GM12878 (cell line): Measurements from ENCODE around the gene IVD. TPM values are rescaled to one million over a fixed set of nuclear protein-coding genes. Genes with fewer than 3 reads are reported as not detected.

Source experiments
- ATAC-seq: fragments of 200-7000 bp; cut with Tn5 transposase; 3 replicates; pipeline ENCODE4 v1.9.1; 2020; ENCODE audit warnings: mild to moderate bottlenecking, moderate library complexity
- BruUV-seq: library from RNA; stranded (reverse); fragments of 400-500 nt; replicated peaks from 2 replicates; lab custom pipeline; 2021; lab: Mats Ljungman, UMichigan
- CTCF ChIA-PET: fragments of 300-600 bp; sonication (Branson Sonifier 250); formaldehyde crosslinking; extraction: SDS; loops from one replicate; lab custom pipeline; 2021; ENCODE audit warnings: inconsistent platforms; lab: Yijun Ruan, JAX
- POLR2A ChIA-PET: fragments of 350-600 bp; formaldehyde crosslinking; extraction: SDS; loops from one replicate; lab custom pipeline; 2021; ENCODE audit warnings: inconsistent platforms; lab: Charles Lee
- RAD21 ChIA-PET: fragments of 300-600 bp; sonication (Branson Sonifier 250); formaldehyde crosslinking; loops from one replicate; lab custom pipeline; 2023; ENCODE audit warnings: antibody characterized with exemption; ENCODE audit not compliant: unreplicated experiment; lab: Charles Lee
- SMC1A ChIA-PET: fragments of 300-600 bp; sonication (Branson Sonifier 250); formaldehyde crosslinking; loops from one replicate; lab custom pipeline; 2023; ENCODE audit not compliant: unreplicated experiment, uncharacterized antibody; lab: Charles Lee
- DNase-seq: peaks from one replicate; pipeline ENCODE4 v3.0.0-alpha.2; 2011; ENCODE audit warnings: low read depth, low spot score
- FAIRE-seq: peaks from 3 replicates; lab custom pipeline; 2011; peaks lifted over from hg19 to GRCh38; lab: Jason Lieb, UNC
- H2AFZ ChIP-seq: 2 replicates; pipeline ENCODE4 v1.6.0; 2011; ENCODE audit warnings: low read depth, low read length, control low read depth; ENCODE audit not compliant: control insufficient read depth
- H3K27ac ChIP-seq: 2 replicates; pipeline ENCODE4 v1.5.1; 2011; ENCODE audit warnings: control low read depth; ENCODE audit not compliant: control insufficient read depth, insufficient read depth
- H3K27me3 ChIP-seq, 2 experiments: replicated peaks in 1 of 2; 2 replicates each; pipeline versions ENCODE4 v1.6.0 to v1.6.1; 2011; ENCODE audit warnings: low read length in 1 of 2; ENCODE audit not compliant: control insufficient read depth in 2 of 2, insufficient read depth in 2 of 2
- H3K36me3 ChIP-seq, 2 experiments: 2 replicates each; pipeline ENCODE4 v1.5.1; 2011; ENCODE audit warnings: low read length in 1 of 2; ENCODE audit not compliant: control insufficient read depth in 2 of 2, insufficient read depth in 2 of 2
- H3K4me1 ChIP-seq: 2 replicates; pipeline ENCODE4 v1.6.1; 2011; ENCODE audit warnings: mild to moderate bottlenecking, low read length, moderate library complexity, mixed read lengths; ENCODE audit not compliant: control insufficient read depth, insufficient read depth
- H3K4me2 ChIP-seq: 2 replicates; pipeline ENCODE4 v1.6.0; 2011; ENCODE audit warnings: control low read depth; ENCODE audit not compliant: control insufficient read depth, insufficient read depth
- H3K4me3 ChIP-seq: fragments of 200-600 bp; sonication (generic); 2 replicates; pipeline ENCODE4 v1.5.1; 2016
- H3K79me2 ChIP-seq: 2 replicates; pipeline ENCODE4 v1.6.0; 2011; ENCODE audit warnings: low read length; ENCODE audit not compliant: control insufficient read depth, insufficient read depth
- H3K9ac ChIP-seq: 2 replicates; pipeline ENCODE4 v1.8.0; 2011; ENCODE audit warnings: low read length, control low read depth, mixed read lengths; ENCODE audit not compliant: control insufficient read depth, insufficient read depth
- H3K9me3 ChIP-seq: replicated peaks from 3 replicates; pipeline ENCODE4 v1.5.1; 2011; ENCODE audit warnings: mild to moderate bottlenecking, low read length; ENCODE audit not compliant: control insufficient read depth, insufficient read depth
- H4K20me1 ChIP-seq: 2 replicates; pipeline ENCODE4 v1.6.0; 2011; ENCODE audit not compliant: control insufficient read depth, insufficient read depth
- KLF5 ChIP-seq: fragments of 450-650 bp; IDR thresholded peaks from 2 replicates; pipeline ENCODE4 v1.6.1; 2014; ENCODE audit warnings: mild to moderate bottlenecking; ENCODE audit not compliant: partially characterized antibody
- MXI1 ChIP-seq: fragments of 150-350 bp; IDR thresholded peaks from 2 replicates; pipeline ENCODE4 v1.6.1; 2011; ENCODE audit warnings: low read depth, mild to moderate bottlenecking, inconsistent platforms, low read length, improper control_type of control experiment
- SMC3 ChIP-seq: IDR thresholded peaks from 2 replicates; pipeline ENCODE4 v1.6.1; 2011; ENCODE audit warnings: low read length, improper control_type of control experiment, borderline replicate concordance
- TAF1 ChIP-seq: IDR thresholded peaks from 2 replicates; pipeline ENCODE4 v1.6.1; 2011; ENCODE audit warnings: mild to moderate bottlenecking, low read depth, low read length, borderline replicate concordance
- ZNF217 ChIP-seq: fragments of 450-650 bp; IDR thresholded peaks from 2 replicates; pipeline ENCODE4 v1.6.1; 2017; ENCODE audit warnings: antibody characterized with exemption, mild to moderate bottlenecking
- WGBS: methylation state at CpG from one replicate; pipeline ENCODE4 v1.1.6; 2016; ENCODE audit warnings: low lambda C conversion rate; ENCODE audit not compliant: insufficient replicate concordance, insufficient coverage; ENCODE audit errors: missing lambda C conversion rate; 5-methylcytosine and 5-hydroxymethylcytosine counted together
- in situ Hi-C: fragments of 300-500 bp; cut with MboI; formaldehyde crosslinking; loops from 9 replicates; pipeline ENCODE4 v1.14.3; 2018; ENCODE audit warnings: mixed read lengths
- intact Hi-C: fragments of 100-400 bp; cut with micrococcal nuclease; formaldehyde crosslinking; loops from one replicate; pipeline ENCODE4 v1.14.2; 2022; ENCODE audit not compliant: unreplicated experiment
- polyA plus RNA-seq, 11 experiments: library from polyadenylated mRNA; depleted of rRNA in 4 of 11; unstranded in 6 of 11; stranded (reverse) in 5 of 11; fragments of >200 nt; fragmentation: Nextera tagmentation in 4 of 11; fragmentation: Illumina TruSeq in 1 of 11; extraction: Ambion mirVana in 4 of 11; extraction: Trizol in 1 of 11; gene quantifications; 1 replicate in 1 of 11; 2 replicates in 10 of 11; pipeline versions ENCODE4 v1.2.1 to v1.2.3, GENCODE V29; 2011 to 2016; ENCODE audit warnings: inconsistent platforms in 2 of 11, missing spikeins in 2 of 11, low read depth in 1 of 11
- total RNA-seq, 4 experiments: library from RNA; depleted of rRNA in 3 of 4; stranded (reverse); fragments of >200 nt in 3 of 4; fragmentation: Illumina TruSeq in 1 of 4; extraction: Trizol in 1 of 4; gene quantifications; 2 replicates each; pipeline versions ENCODE4 v1.2.1 to v1.2.3, GENCODE V29; 2013 to 2021
- TF ChIP-seq, protein P1 (sequence below): fragments of 450-650 bp; IDR thresholded peaks from 2 replicates; pipeline ENCODE4 v1.6.1; 2018; ENCODE audit warnings: mild to moderate bottlenecking, low read depth, moderate library complexity; ENCODE audit not compliant: partially characterized antibody

IVD gene
- total and polyA plus RNA-seq, 10 of the 15 experiments (the other 5 are each of a cell fraction or from before 2014, with no cell fraction given), result 5.3 to 59.8 (median 45.7) TPM

DNA sequence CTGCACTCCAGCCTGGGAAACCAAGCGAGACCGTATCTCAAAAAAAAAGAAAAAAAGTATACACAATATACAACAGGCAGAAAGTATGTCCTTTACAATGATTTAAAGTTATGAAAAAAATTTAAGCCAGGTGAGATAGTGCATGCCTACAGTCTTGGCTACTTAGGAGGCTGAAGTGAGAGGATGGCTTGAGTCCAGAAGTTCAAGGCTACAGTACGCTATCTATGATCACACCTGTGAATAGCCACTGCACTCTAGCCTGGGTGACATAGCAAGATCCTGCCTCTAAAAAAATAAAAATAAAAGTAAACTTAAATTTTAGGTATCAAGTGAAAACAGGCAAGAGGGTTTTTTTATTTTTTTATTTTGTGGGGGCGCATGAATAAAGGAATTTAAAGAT is 26.2 kb upstream of the IVD start:
- intact Hi-C loops, result no loop called here
- no peak overlapping the region for H3K27ac ChIP-seq
- in situ Hi-C loops, result no loop called here
- H2AFZ ChIP-seq, result no peak overlapping the region
- no peaks in the 10 kb centered on the region for H3K9me3 ChIP-seq
- no peak for DNase-seq
- TF ChIP-seq TAF1 (no peak), ZNF217 (no peak), KLF5 (no peak), MXI1 (no peak), SMC3 (no peak)
- TF ChIP-seq, protein P1, sequence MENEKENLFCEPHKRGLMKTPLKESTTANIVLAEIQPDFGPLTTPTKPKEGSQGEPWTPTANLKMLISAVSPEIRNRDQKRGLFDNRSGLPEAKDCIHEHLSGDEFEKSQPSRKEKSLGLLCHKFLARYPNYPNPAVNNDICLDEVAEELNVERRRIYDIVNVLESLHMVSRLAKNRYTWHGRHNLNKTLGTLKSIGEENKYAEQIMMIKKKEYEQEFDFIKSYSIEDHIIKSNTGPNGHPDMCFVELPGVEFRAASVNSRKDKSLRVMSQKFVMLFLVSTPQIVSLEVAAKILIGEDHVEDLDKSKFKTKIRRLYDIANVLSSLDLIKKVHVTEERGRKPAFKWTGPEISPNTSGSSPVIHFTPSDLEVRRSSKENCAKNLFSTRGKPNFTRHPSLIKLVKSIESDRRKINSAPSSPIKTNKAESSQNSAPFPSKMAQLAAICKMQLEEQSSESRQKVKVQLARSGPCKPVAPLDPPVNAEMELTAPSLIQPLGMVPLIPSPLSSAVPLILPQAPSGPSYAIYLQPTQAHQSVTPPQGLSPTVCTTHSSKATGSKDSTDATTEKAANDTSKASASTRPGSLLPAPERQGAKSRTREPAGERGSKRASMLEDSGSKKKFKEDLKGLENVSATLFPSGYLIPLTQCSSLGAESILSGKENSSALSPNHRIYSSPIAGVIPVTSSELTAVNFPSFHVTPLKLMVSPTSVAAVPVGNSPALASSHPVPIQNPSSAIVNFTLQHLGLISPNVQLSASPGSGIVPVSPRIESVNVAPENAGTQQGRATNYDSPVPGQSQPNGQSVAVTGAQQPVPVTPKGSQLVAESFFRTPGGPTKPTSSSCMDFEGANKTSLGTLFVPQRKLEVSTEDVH, result no peak
- peaks cover 15% of the 10 kb centered on the region for H3K79me2 ChIP-seq
- H3K9ac ChIP-seq, result no peak overlapping the region
- RAD21 ChIA-PET, result no interaction called here
- BruUV-seq, result no TSS peak
- ATAC-seq, result no peak
- CTCF ChIA-PET, result interaction anchor here (1.5 kb wide), 1 partner anchor 28 kb away, joined by 4 read pairs; no protein-coding TSS in a partner anchor
- H3K4me3 ChIP-seq, result no peak overlapping the region
- 95% methylated on average over 4 of the region's 4 CpGs for WGBS
- no peaks in the 10 kb centered on the region for H3K27me3 ChIP-seq
- peaks cover 2% of the 10 kb centered on the region; the same call in 1 of the 2 replicates for H3K4me1 ChIP-seq
- no peak overlapping the region for H3K4me2 ChIP-seq
- no peaks in the 10 kb centered on the region for H4K20me1 ChIP-seq
- FAIRE-seq, result no peak
- SMC1A ChIA-PET, result interaction anchor here (1.7 kb wide), 1 partner anchor 19 kb away, joined by 3 read pairs; no protein-coding TSS in a partner anchor
- POLR2A ChIA-PET, result interaction anchor here (0.7 kb wide), 1 partner anchor 12 kb away, joined by 4 read pairs; no protein-coding TSS in a partner anchor
- H3K36me3 ChIP-seq, result no peaks in the 10 kb centered on the region
